Peyer's patch (tissue), 4 donors: Measurements from ENCODE around the gene CRELD1.
"Not testable (repeated sequence)": the region's sequence is repeated elsewhere in the genome, so short reads cannot be mapped to it uniquely, and the experiment has no call there.

Experiments used
- POLR2A ChIP-seq, 2 donors: fragments of 450-650 bp; IDR thresholded peaks; one replicate each; pipeline ENCODE4 v1.5.1; 2017; ENCODE audit warnings: antibody characterized with exemption in 2 of 2, mild to moderate bottlenecking in 2 of 2, moderate library complexity in 2 of 2
- TF ChIP-seq, protein P1 (sequence below), 6 experiments: fragments of 450-650 bp in 4 of 6; fragments of 200-600 bp in 2 of 6; sonication (generic) in 1 of 6; IDR thresholded peaks; one replicate each; pipeline ENCODE4 v1.5.1; 2017 to 2019; ENCODE audit warnings: antibody characterized with exemption in 6 of 6, mild to moderate bottlenecking in 3 of 6, moderate library complexity in 1 of 6

DNA sequence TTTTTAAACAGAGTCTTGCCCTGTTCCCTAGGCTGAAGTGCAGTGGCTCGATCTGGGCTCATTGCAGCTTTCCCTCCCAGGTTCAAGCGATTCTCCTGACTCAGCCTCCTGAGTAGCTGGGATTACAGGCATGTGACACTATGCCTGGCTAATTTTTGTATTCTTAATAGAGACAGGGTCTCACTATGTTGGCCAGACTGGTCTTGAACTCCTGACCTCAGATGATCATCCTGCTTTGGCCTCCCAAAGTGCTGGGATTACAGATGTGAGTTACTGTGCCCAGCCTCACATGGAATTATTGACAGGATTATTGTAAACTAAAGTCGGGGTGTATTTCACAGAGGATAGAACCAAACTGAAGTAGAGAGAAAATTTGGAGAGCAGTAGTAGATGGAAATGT, 37.9 kb upstream of the CRELD1 start:
- TF ChIP-seq, protein P1, sequence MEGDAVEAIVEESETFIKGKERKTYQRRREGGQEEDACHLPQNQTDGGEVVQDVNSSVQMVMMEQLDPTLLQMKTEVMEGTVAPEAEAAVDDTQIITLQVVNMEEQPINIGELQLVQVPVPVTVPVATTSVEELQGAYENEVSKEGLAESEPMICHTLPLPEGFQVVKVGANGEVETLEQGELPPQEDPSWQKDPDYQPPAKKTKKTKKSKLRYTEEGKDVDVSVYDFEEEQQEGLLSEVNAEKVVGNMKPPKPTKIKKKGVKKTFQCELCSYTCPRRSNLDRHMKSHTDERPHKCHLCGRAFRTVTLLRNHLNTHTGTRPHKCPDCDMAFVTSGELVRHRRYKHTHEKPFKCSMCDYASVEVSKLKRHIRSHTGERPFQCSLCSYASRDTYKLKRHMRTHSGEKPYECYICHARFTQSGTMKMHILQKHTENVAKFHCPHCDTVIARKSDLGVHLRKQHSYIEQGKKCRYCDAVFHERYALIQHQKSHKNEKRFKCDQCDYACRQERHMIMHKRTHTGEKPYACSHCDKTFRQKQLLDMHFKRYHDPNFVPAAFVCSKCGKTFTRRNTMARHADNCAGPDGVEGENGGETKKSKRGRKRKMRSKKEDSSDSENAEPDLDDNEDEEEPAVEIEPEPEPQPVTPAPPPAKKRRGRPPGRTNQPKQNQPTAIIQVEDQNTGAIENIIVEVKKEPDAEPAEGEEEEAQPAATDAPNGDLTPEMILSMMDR (IDR thresholded peaks at IDR 0.05) = not testable (repeated sequence)
- not testable (repeated sequence) for TF ChIP-seq POLR2A (IDR thresholded peaks at IDR 0.05)
